Measurements from ENCODE around the gene GK. TPM values are rescaled to one million over a fixed set of nuclear protein-coding genes. Genes with fewer than 3 reads are reported as not detected.

Gene GK
- total RNA-seq, 1 experiment from 2014 or later, result 1.7 TPM

- DNase-seq (ENCODE audit: low read depth, low spot score) (no peak), ATAC-seq (no peak)
- CTCF ChIA-PET, result no interaction called here
- Histone ChIP-seq H3K9me3 (ENCODE audit: control insufficient read depth, insufficient read depth, low read depth, low read length) (no peaks in the 10 kb centered on the region), H3K27ac (ENCODE audit: low read length) (no peak overlapping the region), H3K4me3 (ENCODE audit: low read depth in 2 of 2, low read length in 2 of 2) (no peak overlapping the region), H3K27me3 (ENCODE audit: control insufficient read depth, insufficient read depth, low read length) (no peaks in the 10 kb centered on the region), H3K4me1 (ENCODE audit: control insufficient read depth, insufficient read depth, low read length) (no peaks in the 10 kb centered on the region), H3K36me3 (ENCODE audit: control insufficient read depth, insufficient read depth, low read length) (no peaks in the 10 kb centered on the region)
- in situ Hi-C loops (cut with HindIII; ENCODE audit: low pct_unique_long_range_greater_than_20kb, low sequenced_read_pairs) (no loop called here), intact Hi-C loops (cut with micrococcal nuclease; ENCODE audit: unreplicated experiment) (no loop called here)
- POLR2A ChIA-PET, result no interaction called here
- no peak for TF ChIP-seq REST (IDR thresholded peaks at IDR 0.05; ENCODE audit: insufficient read depth in 1 of 2, low read depth in 2 of 2, low read length in 1 of 2)
- TF ChIP-seq TCF7L2 (IDR thresholded peaks at IDR 0.05; ENCODE audit: low read depth, low read length), result no peak
- TF ChIP-seq CTCF (IDR thresholded peaks at IDR 0.05), result no peak
- no peak for TF ChIP-seq SIN3A (IDR thresholded peaks at IDR 0.05; ENCODE audit: borderline replicate concordance, insufficient read depth, low read depth, low read length)
- no peak for TF ChIP-seq POLR2AphosphoS5 (IDR thresholded peaks at IDR 0.05; ENCODE audit: low read depth, low read length)
- BruUV-seq (replicated peaks), result no TSS peak
These were observed 49.5 kb downstream of the GK start for GRCh38 chrX:30702736-30703135.

GRCh38 chrX:30706216-30706775 lies 53.1 kb downstream of the GK start:
- H3K4me3 ChIP-seq (ENCODE audit: low read depth in 2 of 2, low read length in 2 of 2), result no peak overlapping the region
- no peaks in the 10 kb centered on the region for H3K4me1 ChIP-seq (ENCODE audit: control insufficient read depth, insufficient read depth, low read length)
- in situ Hi-C loops (cut with HindIII; ENCODE audit: low pct_unique_long_range_greater_than_20kb, low sequenced_read_pairs), result no loop called here
- H3K36me3 ChIP-seq (ENCODE audit: control insufficient read depth, insufficient read depth, low read length), result no peaks in the 10 kb centered on the region
- no peak for ATAC-seq
- no TSS peak for BruUV-seq (replicated peaks)
- intact Hi-C loops (cut with micrococcal nuclease; ENCODE audit: unreplicated experiment), result no loop called here
- DNase-seq (ENCODE audit: low read depth, low spot score), result no peak
- POLR2A ChIA-PET, result no interaction called here
- no peaks in the 10 kb centered on the region for H3K27me3 ChIP-seq (ENCODE audit: control insufficient read depth, insufficient read depth, low read length)
- CTCF ChIA-PET, result no interaction called here
- TF ChIP-seq REST (IDR thresholded peaks at IDR 0.05; ENCODE audit: insufficient read depth in 1 of 2, low read depth in 2 of 2, low read length in 1 of 2), result no peak
- H3K27ac ChIP-seq (ENCODE audit: low read length), result no peak overlapping the region
- no peaks in the 10 kb centered on the region for H3K9me3 ChIP-seq (ENCODE audit: control insufficient read depth, insufficient read depth, low read depth, low read length)
